Stimulated activated memory B cell treated with anti-CD40 and anti-IgM and Interleukin-4, amounts not matched to agents 10 μg/mL and 1 μg/mL and 100 μg/mL, for 72 hours (primary cell): ENCODE measurements around the gene CRTAC1.

ENCODE experiments used
- ATAC-seq: fragments of 150-1000 bp; cut with Tn5 transposase; 2 replicates; pipeline ENCODE4 v1.10.0; 2021
- H3K27ac Mint-ChIP-seq: one replicate; pipeline ENCODE4 v1.8.0; 2022; ENCODE audit warnings: mild to moderate bottlenecking, mixed read lengths
- H3K27me3 Mint-ChIP-seq: one replicate; pipeline ENCODE4 v1.8.0; 2022; ENCODE audit warnings: mixed read lengths
- H3K36me3 Mint-ChIP-seq: one replicate; pipeline ENCODE4 v1.8.0; 2022; ENCODE audit warnings: mixed read lengths
- H3K4me1 Mint-ChIP-seq: one replicate; pipeline ENCODE4 v1.8.0; 2022; ENCODE audit warnings: mixed read lengths
- H3K4me3 Mint-ChIP-seq: one replicate; pipeline ENCODE4 v1.8.0; 2022; ENCODE audit warnings: mild to moderate bottlenecking, moderate library complexity, mixed read lengths
- H3K9me3 Mint-ChIP-seq: one replicate; pipeline ENCODE4 v1.8.0; 2022; ENCODE audit warnings: mixed read lengths

CRTAC1 gene

DNA sequence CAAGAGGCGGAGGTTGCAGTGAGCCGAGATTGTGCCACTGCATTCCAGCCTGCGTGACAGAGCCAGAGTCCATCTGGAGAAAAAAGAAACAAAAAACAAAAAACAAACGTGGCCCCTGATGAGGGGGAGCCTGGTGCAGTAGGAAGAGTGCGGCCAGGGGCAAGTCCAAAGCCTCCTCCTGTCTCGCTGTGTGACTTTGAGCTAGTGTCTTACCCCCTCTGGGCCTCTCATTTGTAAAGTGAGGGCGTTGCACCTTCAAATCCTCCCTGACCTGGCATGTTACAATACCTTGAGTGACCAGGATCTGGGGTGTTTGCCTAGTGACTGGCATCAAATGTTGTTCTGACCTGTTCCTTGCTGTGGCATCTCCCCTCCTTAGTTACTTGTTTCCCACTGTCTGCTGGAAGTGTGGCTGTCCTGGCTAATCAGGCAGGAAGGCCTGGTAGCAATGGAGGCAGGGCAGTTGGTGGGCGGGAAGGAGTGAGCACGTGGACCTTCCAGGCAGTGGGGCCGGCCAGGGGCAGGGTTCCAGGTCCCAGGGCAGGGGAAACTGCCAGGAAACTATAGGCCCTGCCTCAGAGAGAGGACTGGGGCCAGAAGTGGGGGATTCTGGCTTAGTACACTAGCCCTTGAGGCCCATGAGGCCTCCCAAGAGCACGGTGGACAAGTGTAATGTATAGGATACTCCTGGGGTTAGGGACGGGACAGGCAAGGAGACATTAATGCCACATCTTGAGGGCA, 205.2 kb downstream of the CRTAC1 start:
- no peaks in the 10 kb centered on the region for H3K9me3 Mint-ChIP-seq
- H3K4me1 Mint-ChIP-seq = no peaks in the 10 kb centered on the region
- peaks cover 22% of the 10 kb centered on the region for H3K27me3 Mint-ChIP-seq
- H3K27ac Mint-ChIP-seq = no peak overlapping the region
- no peak overlapping the region for H3K4me3 Mint-ChIP-seq
- H3K36me3 Mint-ChIP-seq = no peaks in the 10 kb centered on the region
- no peak for ATAC-seq

DNA sequence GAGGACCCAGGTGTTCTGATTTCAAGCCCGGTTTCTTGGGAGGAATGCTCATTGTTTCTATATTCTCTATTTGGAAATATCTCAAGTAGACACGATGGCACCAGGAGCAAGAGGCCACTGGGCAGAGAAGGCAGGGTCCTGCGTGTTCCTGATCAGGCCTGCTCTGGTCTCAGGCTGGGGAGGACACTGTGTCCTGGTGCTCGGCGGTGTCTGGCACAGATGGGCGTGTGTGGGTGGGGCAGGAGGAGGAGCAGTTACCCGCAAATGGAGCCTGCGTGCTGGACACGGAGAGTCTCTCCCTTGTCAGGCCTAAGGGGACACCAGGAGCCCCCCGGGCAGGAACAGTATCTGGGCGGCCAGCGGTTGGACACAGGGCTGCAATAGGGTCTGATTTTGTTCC, 206.7 kb downstream of the CRTAC1 start:
- no peak for ATAC-seq
- H3K9me3 Mint-ChIP-seq = no peaks in the 10 kb centered on the region
- peaks cover 28% of the 10 kb centered on the region for H3K27me3 Mint-ChIP-seq
- H3K27ac Mint-ChIP-seq = no peak overlapping the region
- no peaks in the 10 kb centered on the region for H3K4me1 Mint-ChIP-seq
- H3K36me3 Mint-ChIP-seq = no peaks in the 10 kb centered on the region
- no peak overlapping the region for H3K4me3 Mint-ChIP-seq

DNA sequence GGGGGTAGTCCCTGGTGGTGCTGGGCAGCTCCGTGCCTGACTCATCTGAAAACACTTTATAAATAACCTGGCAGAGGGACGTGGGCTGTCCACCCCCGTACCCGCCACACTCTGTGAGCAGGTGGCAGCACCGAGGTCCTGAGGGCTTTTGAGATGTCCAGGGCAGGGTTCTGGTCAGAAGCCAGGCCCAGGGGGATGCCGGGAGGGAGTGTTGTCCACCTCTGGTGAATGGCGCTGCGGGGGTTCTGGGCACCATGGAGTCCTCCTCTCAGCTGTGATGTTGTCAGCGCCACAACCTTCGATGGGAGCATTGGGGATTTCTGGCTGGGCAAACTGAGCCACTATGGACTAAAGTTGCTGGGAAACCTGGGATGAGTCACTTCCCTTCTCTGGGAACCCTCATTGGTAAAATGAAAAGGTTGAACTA, 208.1 kb downstream of the CRTAC1 start:
- Mint-ChIP-seq H3K27ac (no peak overlapping the region), H3K9me3 (no peaks in the 10 kb centered on the region), H3K4me1 (no peaks in the 10 kb centered on the region), H3K27me3 (peaks cover 40% of the 10 kb centered on the region), H3K4me3 (no peak overlapping the region), H3K36me3 (no peaks in the 10 kb centered on the region)
- ATAC-seq = no peak

DNA sequence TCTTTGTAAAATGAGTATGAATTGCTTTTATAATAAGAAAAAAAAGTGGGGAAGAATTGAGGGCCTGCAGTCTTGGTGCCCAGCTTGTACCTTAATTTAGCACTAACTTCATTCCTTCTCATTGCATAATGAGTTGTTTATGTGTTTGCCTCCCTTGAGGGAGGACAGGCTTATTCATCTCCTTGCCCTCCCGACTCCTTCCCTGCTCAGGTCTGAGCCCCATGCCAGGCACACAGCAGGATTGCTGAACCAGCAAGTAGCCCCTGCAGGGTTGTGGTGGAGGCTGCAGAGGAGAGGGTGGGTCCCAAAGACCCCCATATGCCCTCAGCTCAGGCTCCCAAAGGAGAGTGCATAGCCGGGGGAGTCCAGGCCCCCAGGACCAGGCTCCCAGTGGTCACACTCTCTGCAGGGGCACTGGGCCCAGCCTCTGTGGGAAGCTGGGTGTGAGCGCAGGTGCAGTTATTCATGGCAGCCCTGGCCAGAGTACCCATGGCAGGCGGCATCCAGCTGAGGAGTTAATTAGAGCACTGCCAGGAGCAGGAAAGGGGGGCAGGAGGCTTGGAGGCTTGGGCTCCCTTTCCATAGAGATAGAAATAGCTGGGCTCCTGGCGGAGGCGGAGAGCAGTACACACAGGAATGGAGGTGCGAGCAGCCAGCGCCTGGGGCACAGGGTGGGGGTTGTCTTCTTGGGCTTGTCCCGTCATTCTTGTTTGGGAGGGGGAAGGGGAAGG, 208.9 kb downstream of the CRTAC1 start:
- Mint-ChIP-seq H3K27ac (no peak overlapping the region), H3K36me3 (no peaks in the 10 kb centered on the region), H3K27me3 (peaks cover 45% of the 10 kb centered on the region), H3K9me3 (no peaks in the 10 kb centered on the region), H3K4me1 (no peaks in the 10 kb centered on the region), H3K4me3 (no peak overlapping the region)
- ATAC-seq = no peak

DNA sequence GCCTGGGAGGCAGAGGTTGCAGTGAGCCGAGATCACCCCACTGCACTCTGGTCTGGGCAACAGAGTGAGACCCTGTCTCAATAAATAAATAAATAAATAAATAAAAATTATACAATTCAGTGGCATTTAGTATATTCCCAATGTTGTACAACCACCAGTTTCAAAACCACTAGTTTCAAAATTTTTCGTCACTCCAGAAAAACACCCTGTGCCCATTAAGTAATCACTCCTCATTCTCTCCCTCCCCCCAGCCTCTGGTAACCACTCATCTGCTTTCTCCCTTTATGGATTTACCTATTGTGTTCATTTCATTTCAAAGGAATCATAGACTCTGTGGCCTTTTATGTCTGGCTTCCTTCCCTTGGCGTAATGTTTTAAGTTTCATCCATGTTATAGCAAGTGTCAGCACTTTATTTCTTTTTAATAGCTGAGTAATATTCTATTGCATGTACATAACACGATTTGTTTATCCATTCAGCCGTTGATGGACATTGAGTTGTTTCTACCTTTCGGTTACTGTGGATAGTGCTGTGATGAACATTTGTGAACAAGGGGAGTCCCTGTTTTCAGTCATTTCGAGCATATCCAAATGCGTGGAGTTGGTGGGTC, 210.2 kb downstream of the CRTAC1 start:
- ATAC-seq = no peak
- Mint-ChIP-seq H3K27me3 (peaks cover 46% of the 10 kb centered on the region), H3K4me3 (no peak overlapping the region), H3K4me1 (no peaks in the 10 kb centered on the region), H3K36me3 (no peaks in the 10 kb centered on the region), H3K9me3 (no peaks in the 10 kb centered on the region), H3K27ac (no peak overlapping the region)

DNA sequence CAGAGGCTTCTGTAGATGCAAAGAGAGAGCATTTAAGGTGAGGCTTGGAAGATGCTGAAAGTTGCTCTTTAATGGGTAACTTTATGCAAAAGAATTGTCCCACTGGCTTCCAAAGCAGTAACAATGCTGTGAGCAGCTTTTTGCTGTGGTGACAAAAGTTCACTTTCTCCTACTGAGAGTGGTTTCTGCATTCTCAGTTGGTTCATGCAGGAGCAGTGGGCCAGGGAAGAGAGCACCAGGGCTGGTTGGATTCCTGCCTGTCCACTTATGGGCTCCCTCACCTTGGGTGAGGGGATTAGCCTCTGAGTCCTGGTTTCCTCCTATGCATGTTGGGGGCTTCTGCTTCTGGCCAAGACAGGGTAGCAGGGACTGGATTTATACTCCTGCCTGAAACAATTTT, 211.8 kb downstream of the CRTAC1 start:
- no peaks in the 10 kb centered on the region for H3K36me3 Mint-ChIP-seq
- no peak overlapping the region for H3K27ac Mint-ChIP-seq
- ATAC-seq = no peak
- H3K4me3 Mint-ChIP-seq = no peak overlapping the region
- no peaks in the 10 kb centered on the region for H3K4me1 Mint-ChIP-seq
- H3K9me3 Mint-ChIP-seq = no peaks in the 10 kb centered on the region
- peaks cover 45% of the 10 kb centered on the region for H3K27me3 Mint-ChIP-seq

DNA sequence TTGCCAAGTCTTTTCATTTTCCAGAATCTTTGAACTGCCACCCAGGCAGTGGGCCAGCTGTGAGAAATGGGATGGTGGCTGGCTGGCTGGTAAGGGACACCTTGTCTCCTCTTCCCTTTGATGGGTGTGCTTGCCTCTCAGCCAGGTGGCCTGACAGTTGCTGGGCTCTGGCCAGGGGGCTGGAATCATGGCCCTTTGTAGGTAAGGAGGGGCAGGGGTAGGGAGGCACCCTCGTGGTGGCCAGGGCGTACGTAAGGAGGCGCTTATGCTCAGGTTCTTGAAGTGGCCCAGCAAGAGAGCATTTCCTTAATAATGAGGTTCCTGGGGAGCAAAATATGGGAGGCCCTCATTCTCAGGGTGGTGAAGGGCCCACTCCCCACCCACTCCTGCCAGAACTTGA, 213.8 kb downstream of the CRTAC1 start:
- no peaks in the 10 kb centered on the region for H3K9me3 Mint-ChIP-seq
- H3K27ac Mint-ChIP-seq = no peak overlapping the region
- no peaks in the 10 kb centered on the region for H3K36me3 Mint-ChIP-seq
- no peak overlapping the region for H3K4me3 Mint-ChIP-seq
- H3K27me3 Mint-ChIP-seq = peaks cover 41% of the 10 kb centered on the region
- no peaks in the 10 kb centered on the region for H3K4me1 Mint-ChIP-seq
- no peak for ATAC-seq
